H1 (cell line): ENCODE results near the gene TMEM165. TPM values are rescaled to one million over a fixed set of nuclear protein-coding genes. Genes with fewer than 3 reads are reported as not detected.
A peak's percentile ranks its signal among the peaks of the same experiment; 100 is the strongest.

Source experiments
- CTCF ChIA-PET: fragments of 300-600 bp; sonication (Branson Sonifier 250); formaldehyde crosslinking; loops from one replicate; lab custom pipeline; 2021; ENCODE audit not compliant: partially characterized antibody; lab: Charles Lee
- POLR2A ChIA-PET: fragments of 300-600 bp; sonication (Branson Sonifier 250); formaldehyde crosslinking; loops from one replicate; lab custom pipeline; 2021; ENCODE audit warnings: inconsistent platforms; ENCODE audit not compliant: partially characterized antibody; lab: Charles Lee
- DNase-seq, 2 experiments: peaks; one replicate each; pipeline versions ENCODE4 v3.0.0 to v3.0.0-alpha.2; 2010 to 2022; ENCODE audit warnings: low spot score in 2 of 2, low read depth in 1 of 2, mixed read lengths in 1 of 2
- FAIRE-seq: peaks from 2 replicates; lab custom pipeline; 2011; peaks lifted over from hg19 to GRCh38; lab: Jason Lieb, UNC
- H2AFZ ChIP-seq: 2 replicates; pipeline ENCODE4 v1.8.1; 2012; ENCODE audit warnings: low read length, inconsistent platforms
- H2AK5ac ChIP-seq: 2 replicates; pipeline ENCODE4 v1.6.1; 2013; ENCODE audit warnings: low read depth, low read length
- H2BK120ac ChIP-seq: replicated peaks from 2 replicates; pipeline ENCODE3; 2013; ENCODE audit warnings: low read depth, low read length, inconsistent platforms
- H2BK12ac ChIP-seq: 2 replicates; pipeline ENCODE4 v1.6.1; 2013; ENCODE audit warnings: low read depth, low read length
- H2BK15ac ChIP-seq: 2 replicates; pipeline ENCODE4 v1.6.1; 2013; ENCODE audit warnings: low read length
- H2BK20ac ChIP-seq: 2 replicates; pipeline ENCODE4 v1.6.1; 2013; ENCODE audit warnings: low read length
- H2BK5ac ChIP-seq: 2 replicates; pipeline ENCODE4 v1.6.1; 2013; ENCODE audit warnings: low read depth, low read length
- H3K14ac ChIP-seq: 2 replicates; pipeline ENCODE4 v1.6.1; 2013; ENCODE audit warnings: inconsistent platforms; ENCODE audit not compliant: insufficient read length
- H3K18ac ChIP-seq: 2 replicates; pipeline ENCODE4 v1.6.1; 2013; ENCODE audit warnings: low read length; ENCODE audit errors: extremely low read depth
- H3K23ac ChIP-seq: 2 replicates; pipeline ENCODE4 v1.6.1; 2013; ENCODE audit warnings: inconsistent platforms; ENCODE audit not compliant: insufficient read length
- H3K23me2 ChIP-seq: 2 replicates; pipeline ENCODE4 v1.6.1; 2013; ENCODE audit warnings: low read depth, low read length
- H3K27ac ChIP-seq: 2 replicates; pipeline ENCODE4 v1.6.1; 2011; ENCODE audit warnings: low read depth, low read length, inconsistent platforms
- H3K27me3 ChIP-seq, 4 experiments: replicated peaks in 1 of 4; 1 replicate in 1 of 4; 2 replicates in 3 of 4; pipeline versions ENCODE4 v1.6.1 to v1.8.1; 2011 to 2013; ENCODE audit warnings: low read length in 3 of 4, mild to moderate bottlenecking in 3 of 4, inconsistent platforms in 2 of 4, mixed read lengths in 2 of 4, moderate library complexity in 1 of 4; ENCODE audit not compliant: control insufficient read depth in 3 of 4, insufficient read depth in 3 of 4; ENCODE audit errors: extremely low read depth in 1 of 4
- H3K36me3 ChIP-seq, 4 experiments: 2 replicates each; pipeline versions ENCODE4 v1.6.1 to v1.8.1; 2011 to 2013; ENCODE audit warnings: mild to moderate bottlenecking in 4 of 4, low read length in 3 of 4, moderate library complexity in 2 of 4, control low read depth in 1 of 4, inconsistent platforms in 1 of 4; ENCODE audit not compliant: insufficient read depth in 4 of 4, control insufficient read depth in 2 of 4
- H3K4ac ChIP-seq: replicated peaks from 2 replicates; pipeline ENCODE3; 2013; ENCODE audit warnings: low read length, low read depth, mixed read lengths, inconsistent platforms; ENCODE audit not compliant: insufficient read length
- H3K4me1 ChIP-seq, 4 experiments: replicated peaks in 1 of 4; 1 replicate in 1 of 4; 2 replicates in 3 of 4; pipeline versions ENCODE4 v1.6.1 to v1.8.1; 2011 to 2013; ENCODE audit warnings: low read length in 3 of 4, inconsistent platforms in 2 of 4, mixed read lengths in 1 of 4; ENCODE audit not compliant: insufficient read depth in 4 of 4, control insufficient read depth in 3 of 4
- H3K4me2 ChIP-seq, 2 experiments: 2 replicates each; pipeline versions ENCODE4 v1.6.1 to v1.8.1; 2011 to 2013; ENCODE audit warnings: low read depth in 2 of 2, low read length in 2 of 2, control low read depth in 1 of 2, inconsistent platforms in 1 of 2, mild to moderate bottlenecking in 1 of 2; ENCODE audit not compliant: insufficient read depth in 1 of 2
- H3K4me3 ChIP-seq, 4 experiments: fragments of 200-600, 300-600 bp in 1 of 4; sonication (generic), shearing (Covaris generic), sonication (Bioruptor Twin) in 1 of 4; 2 replicates each; pipeline versions ENCODE4 v1.5.1 to v1.8.1; 2011 to 2016; ENCODE audit warnings: low read length in 4 of 4, low read depth in 3 of 4, control low read depth in 2 of 4, inconsistent platforms in 2 of 4, mild to moderate bottlenecking in 2 of 4, mixed read lengths in 1 of 4, moderate library complexity in 1 of 4; ENCODE audit not compliant: insufficient read depth in 2 of 4; ENCODE audit errors: extremely low read depth in 1 of 4
- H3K56ac ChIP-seq: replicated peaks from 2 replicates; pipeline ENCODE3; 2013; ENCODE audit warnings: low read depth, mild to moderate bottlenecking, mixed read lengths, low read length, inconsistent platforms; ENCODE audit not compliant: insufficient read length
- H3K79me1 ChIP-seq: 2 replicates; pipeline ENCODE4 v1.6.1; 2013; ENCODE audit warnings: low read depth, low read length, control low read depth
- H3K79me2 ChIP-seq, 2 experiments: 2 replicates each; pipeline versions ENCODE4 v1.6.1 to v1.8.1; 2012 to 2013; ENCODE audit warnings: low read length in 2 of 2, mild to moderate bottlenecking in 2 of 2, inconsistent platforms in 1 of 2; ENCODE audit not compliant: insufficient read depth in 2 of 2, control insufficient read depth in 1 of 2
- H3K9ac ChIP-seq, 4 experiments: replicated peaks in 1 of 4; 1 replicate in 1 of 4; 2 replicates in 3 of 4; pipeline versions ENCODE4 v1.6.1 to v1.8.1; 2011 to 2013; ENCODE audit warnings: low read depth in 3 of 4, low read length in 3 of 4, control low read depth in 2 of 4, mild to moderate bottlenecking in 2 of 4, moderate library complexity in 2 of 4, inconsistent platforms in 1 of 4; ENCODE audit errors: extremely low read depth in 1 of 4
- H3K9me3 ChIP-seq, 2 experiments: 2 replicates each; pipeline versions ENCODE4 v1.6.1 to v1.8.1; 2012 to 2013; ENCODE audit warnings: mild to moderate bottlenecking in 2 of 2, moderate library complexity in 2 of 2, control low read depth in 1 of 2, inconsistent platforms in 1 of 2, low read depth in 1 of 2, low read length in 1 of 2, mixed read lengths in 1 of 2; ENCODE audit not compliant: insufficient read depth in 2 of 2
- H4K20me1 ChIP-seq, 2 experiments: replicated peaks in 1 of 2; 2 replicates each; pipeline versions ENCODE3 to v1.8.1; 2011 to 2013; ENCODE audit warnings: inconsistent platforms in 2 of 2, low read length in 2 of 2, mild to moderate bottlenecking in 1 of 2; ENCODE audit not compliant: insufficient read depth in 2 of 2, control insufficient read depth in 1 of 2
- H4K5ac ChIP-seq: 2 replicates; pipeline ENCODE4 v1.6.1; 2013; ENCODE audit warnings: low read length, low read depth, mixed read lengths, inconsistent platforms; ENCODE audit not compliant: insufficient read length
- H4K8ac ChIP-seq: 2 replicates; pipeline ENCODE4 v1.8.0; 2013; ENCODE audit warnings: mild to moderate bottlenecking, moderate library complexity, low read length, inconsistent platforms; ENCODE audit not compliant: insufficient read depth; ENCODE audit errors: extremely low read depth
- H4K91ac ChIP-seq: replicated peaks from 2 replicates; pipeline ENCODE3; 2013; ENCODE audit warnings: low read length, mixed read lengths, inconsistent platforms; ENCODE audit not compliant: insufficient read length
- ATF2 ChIP-seq: IDR thresholded peaks from 2 replicates; pipeline ENCODE4 v1.6.1; 2012; ENCODE audit warnings: low read length, inconsistent platforms
- BCL11A ChIP-seq, 2 experiments: IDR thresholded peaks; one replicate each; pipeline ENCODE4 v1.6.1; 2011; ENCODE audit warnings: low read depth in 2 of 2, low read length in 2 of 2, mild to moderate bottlenecking in 2 of 2
- BRCA1 ChIP-seq: IDR thresholded peaks from 2 replicates; pipeline ENCODE4 v1.6.1; 2012; ENCODE audit warnings: low read depth, low read length, improper control_type of control experiment
- CBX5 ChIP-seq: fragments of 300-800, 300-1000 bp; sonication (generic); IDR thresholded peaks from 2 replicates; pipeline ENCODE4 v1.7.1; 2016; ENCODE audit warnings: antibody characterized with exemption, low read length, low read depth
- GTF2F1 ChIP-seq: IDR thresholded peaks from 2 replicates; pipeline ENCODE4 v1.6.1; 2012; ENCODE audit warnings: low read depth, low read length, improper control_type of control experiment, borderline replicate concordance
- KDM4A ChIP-seq: IDR thresholded peaks from one replicate; pipeline ENCODE4 v1.7.1; 2012; ENCODE audit warnings: low read depth, mild to moderate bottlenecking, moderate library complexity, low read length, inconsistent platforms; ENCODE audit not compliant: severe bottlenecking
- SIN3A ChIP-seq, 2 experiments: IDR thresholded peaks in 1 of 2; conservative IDR thresholded peaks in 1 of 2; 2 replicates each; pipeline ENCODE4 v1.6.1; 2011 to 2012; ENCODE audit warnings: low read length in 2 of 2, improper control_type of control experiment in 1 of 2, low read depth in 1 of 2, mild to moderate bottlenecking in 1 of 2
- SIRT6 ChIP-seq: IDR thresholded peaks from one replicate; pipeline ENCODE4 v1.7.1; 2012; ENCODE audit warnings: low read length, inconsistent platforms
- SIX5 ChIP-seq: IDR thresholded peaks from 2 replicates; pipeline ENCODE4 v1.6.1; 2011; ENCODE audit warnings: mild to moderate bottlenecking, low read depth, low read length
- SRF ChIP-seq: IDR thresholded peaks from 2 replicates; pipeline ENCODE4 v1.6.1; 2011; ENCODE audit warnings: mild to moderate bottlenecking, low read depth, low read length, moderate library complexity
- TAF1 ChIP-seq: IDR thresholded peaks from 2 replicates; pipeline ENCODE4 v1.6.1; 2011; ENCODE audit warnings: mild to moderate bottlenecking, low read depth, low read length
- YY1 ChIP-seq: IDR thresholded peaks from 2 replicates; pipeline ENCODE4 v1.6.1; 2011; ENCODE audit warnings: low read depth, mild to moderate bottlenecking, low read length
- ZNF274 ChIP-seq: IDR thresholded peaks from 2 replicates; pipeline ENCODE4 v1.7.0; 2012; ENCODE audit warnings: low read length, borderline replicate concordance; ENCODE audit errors: extremely low read depth
- WGBS, 2 experiments: shearing (Covaris generic) in 1 of 2; methylation state at CpG; one replicate each; pipeline versions ENCODE4 v1.1.6 to v1.1.7; 2013 to 2015; ENCODE audit warnings: low lambda C conversion rate in 2 of 2, mixed read lengths in 2 of 2, inconsistent platforms in 1 of 2, low coverage in 1 of 2, missing lambda C conversion rate in 1 of 2; ENCODE audit not compliant: insufficient replicate concordance in 2 of 2, insufficient coverage in 1 of 2, insufficient read length in 1 of 2; ENCODE audit errors: extremely low coverage in 1 of 2, missing lambda C conversion rate in 1 of 2; 5-methylcytosine and 5-hydroxymethylcytosine counted together
- polyA plus RNA-seq, 7 experiments: library from polyadenylated mRNA; depleted of rRNA in 3 of 7; stranded (reverse) in 5 of 7; unstranded in 2 of 7; fragments of >200 nt in 5 of 7; fragments of 200-250 nt in 2 of 7; gene quantifications; 1 replicate in 5 of 7; 2 replicates in 1 of 7; 4 replicates in 1 of 7; pipeline versions ENCODE4 v1.2.1 to v1.2.3, GENCODE V29; 2011 to 2013; ENCODE audit warnings: missing spikeins in 2 of 7, mixed read lengths in 2 of 7
- total RNA-seq: library from RNA; stranded (reverse); fragmentation: NEBNext Ultra II Directional; extraction: Animal tissue kit (Norgen Biotek cat#: 25700); gene quantifications from 2 replicates; pipeline ENCODE4 v1.2.1, GENCODE V29; 2021

TMEM165 gene
- total and polyA plus RNA-seq, 2 of the 8 experiments (the other 6 are each of a cell fraction or from before 2014, with no cell fraction given) = 85.5 to 125 TPM

- Histone ChIP-seq H3K9me3 (peaks cover 0 to 4% of the 10 kb centered on the region in 2 experiments; a peak in 1 of 4 replicates), H3K4ac (no peak overlapping the region), H2BK12ac (no peak overlapping the region), H3K14ac (no peak overlapping the region), H3K27me3 (no peaks in the 10 kb centered on the region), H3K18ac (no peak overlapping the region), H3K36me3 (peaks cover 0 to 13% (median 0%) of the 10 kb centered on the region in 4 experiments; a peak in 2 of 8 replicates), H2BK5ac (no peak overlapping the region), H4K91ac (no peak overlapping the region), H3K56ac (no peak overlapping the region), H4K5ac (no peak overlapping the region), H3K9ac (no peak overlapping the region), H2AFZ (no peak overlapping the region), H4K20me1 (no peaks in the 10 kb centered on the region), H2BK15ac (no peak overlapping the region), H3K4me3 (no peak overlapping the region), H3K23ac (no peak overlapping the region), H3K4me1 (no peaks in the 10 kb centered on the region), H3K79me2 (no peaks in the 10 kb centered on the region), H3K79me1 (no peaks in the 10 kb centered on the region), H2AK5ac (no peak overlapping the region; the same call in 1 of the 2 replicates), H2BK20ac (no peak overlapping the region), H3K4me2 (no peak overlapping the region), H4K8ac (no peak overlapping the region), H2BK120ac (no peak overlapping the region), H3K27ac (no peak overlapping the region), H3K23me2 (no peaks in the 10 kb centered on the region)
- ChIA-PET POLR2A (no interaction called here), CTCF (interaction anchor here (0.7 to 3.5 kb wide), 4 partner anchors 8 to 18 kb away, joined by 3 to 14 read pairs (median 4); partner anchors contain the start of gene SRD5A3)
- no peak for FAIRE-seq
- peak in 1 of 2 experiments; percentile 29 for DNase-seq
- WGBS, 2 experiments = 86% methylated on average over 8 of the region's 8 CpGs; no CpG with 5 or more reads in 1 of the 2 experiments
- TF ChIP-seq BCL11A (IDR thresholded peaks at IDR 0.05; ENCODE audit: low read depth in 2 of 2, low read length in 2 of 2) = no peak
- TF ChIP-seq CBX5 = no peak
- no peak for TF ChIP-seq TAF1
- no peak for TF ChIP-seq SIN3A (conservative IDR thresholded peaks at IDR 0.05 in 1 of 2, IDR thresholded peaks at IDR 0.05 in 1 of 2; ENCODE audit: low read depth in 1 of 2, low read length in 2 of 2)
- TF ChIP-seq BRCA1 = no peak
- TF ChIP-seq SIX5 = no peak
- TF ChIP-seq KDM4A = no peak
- no peak for TF ChIP-seq YY1
- no peak for TF ChIP-seq SIRT6
- TF ChIP-seq ZNF274 = no peak
- TF ChIP-seq ATF2 = no peak
- TF ChIP-seq SRF = no peak
- TF ChIP-seq GTF2F1 = no peak
Observed at GRCh38 chr4:55354648-55355047, 41.1 kb upstream of the TMEM165 start.
